Neuronal stem cell (in vitro differentiated cells): ENCODE measurements around the gene ANKUB1.

Experiments used
- DNase-seq: peaks from one replicate; pipeline ENCODE4 v3.0.0-alpha.2; 2013; ENCODE audit warnings: low spot score
- H2AFZ ChIP-seq: one replicate; pipeline ENCODE4 v1.6.1; 2013; ENCODE audit warnings: mild to moderate bottlenecking, low read length, inconsistent platforms
- H2AK5ac ChIP-seq: 2 replicates; pipeline ENCODE4 v1.6.1; 2013; ENCODE audit warnings: low read depth, mild to moderate bottlenecking, inconsistent platforms, low read length, moderate library complexity, mixed read lengths
- H2BK120ac ChIP-seq: 2 replicates; pipeline ENCODE4 v1.6.1; 2013; ENCODE audit warnings: low read depth, mild to moderate bottlenecking, inconsistent platforms, low read length, moderate library complexity, mixed read lengths
- H2BK12ac ChIP-seq: one replicate; pipeline ENCODE4 v1.6.1; 2013; ENCODE audit warnings: low read length, inconsistent platforms
- H2BK15ac ChIP-seq: 2 replicates; pipeline ENCODE4 v1.6.1; 2013; ENCODE audit warnings: mild to moderate bottlenecking, low read length, inconsistent platforms, mixed read lengths
- H2BK5ac ChIP-seq: one replicate; pipeline ENCODE4 v1.6.1; 2013; ENCODE audit warnings: inconsistent platforms, mild to moderate bottlenecking, low read length, moderate library complexity
- H3K14ac ChIP-seq: one replicate; pipeline ENCODE4 v1.6.1; 2013; ENCODE audit warnings: low read length, inconsistent platforms
- H3K18ac ChIP-seq: 2 replicates; pipeline ENCODE4 v1.6.1; 2013; ENCODE audit warnings: low read length, inconsistent platforms
- H3K23ac ChIP-seq: 2 replicates; pipeline ENCODE4 v1.6.1; 2013; ENCODE audit warnings: low read depth, mild to moderate bottlenecking, mixed read lengths, low read length, inconsistent platforms; ENCODE audit not compliant: poor library complexity
- H3K27ac ChIP-seq: replicated peaks from 3 replicates; pipeline ENCODE4 v1.5.1; 2013; ENCODE audit warnings: low read length, inconsistent platforms
- H3K27me3 ChIP-seq, 3 experiments: 2 replicates each; pipeline ENCODE4 v1.6.1; 2013; ENCODE audit warnings: low read length in 3 of 3, mild to moderate bottlenecking in 2 of 3, inconsistent platforms in 1 of 3, low read depth in 1 of 3, mixed read lengths in 1 of 3, moderate library complexity in 1 of 3; ENCODE audit not compliant: control insufficient read depth in 3 of 3, insufficient read depth in 3 of 3
- H3K36me3 ChIP-seq, 2 donors: replicated peaks in 1 of 2; 2 replicates each; pipeline ENCODE4 v1.6.1; 2013; ENCODE audit warnings: low read length in 2 of 2; ENCODE audit not compliant: control insufficient read depth in 2 of 2, insufficient read depth in 2 of 2
- H3K4ac ChIP-seq: 2 replicates; pipeline ENCODE4 v1.6.1; 2013; ENCODE audit warnings: inconsistent platforms, mild to moderate bottlenecking, low read length, moderate library complexity
- H3K4me1 ChIP-seq, 2 donors: 1 replicate in 1 of 2; 2 replicates in 1 of 2; pipeline ENCODE4 v1.6.1; 2013; ENCODE audit warnings: low read length in 2 of 2, low read depth in 1 of 2; ENCODE audit not compliant: control insufficient read depth in 2 of 2, insufficient read depth in 1 of 2
- H3K4me2 ChIP-seq: one replicate; pipeline ENCODE4 v1.6.1; 2013; ENCODE audit warnings: mild to moderate bottlenecking, low read length, inconsistent platforms; ENCODE audit not compliant: insufficient read depth, poor library complexity, severe bottlenecking
- H3K4me3 ChIP-seq, 2 donors: 2 replicates each; pipeline ENCODE4 v1.5.1; 2013; ENCODE audit warnings: low read length in 2 of 2, mild to moderate bottlenecking in 2 of 2, inconsistent platforms in 1 of 2, moderate library complexity in 1 of 2
- H3K79me1 ChIP-seq: one replicate; pipeline ENCODE4 v1.6.1; 2013; ENCODE audit warnings: low read depth, mild to moderate bottlenecking, inconsistent platforms, low read length, moderate library complexity
- H3K9ac ChIP-seq: one replicate; pipeline ENCODE4 v1.6.1; 2013; ENCODE audit warnings: mild to moderate bottlenecking, low read depth, low read length, inconsistent platforms; ENCODE audit not compliant: poor library complexity
- H3K9me3 ChIP-seq, 2 donors: replicated peaks in 1 of 2; 2 replicates each; pipeline versions ENCODE3 to v1.6.1; 2013; ENCODE audit warnings: low read length in 2 of 2, mild to moderate bottlenecking in 2 of 2, inconsistent platforms in 1 of 2, low read depth in 1 of 2, mixed read lengths in 1 of 2, moderate library complexity in 1 of 2; ENCODE audit not compliant: control insufficient read depth in 2 of 2, insufficient read depth in 1 of 2
- H4K8ac ChIP-seq: one replicate; pipeline ENCODE4 v1.6.1; 2013; ENCODE audit warnings: low read depth, mild to moderate bottlenecking, inconsistent platforms, low read length, moderate library complexity
- H4K91ac ChIP-seq: one replicate; pipeline ENCODE4 v1.6.1; 2013; ENCODE audit warnings: low read length, low read depth, mild to moderate bottlenecking, inconsistent platforms; ENCODE audit not compliant: poor library complexity
- WGBS, 2 donors: extraction: QIAGEN DNeasy Blood & Tissue Kit; methylation state at CpG; one replicate each; pipeline ENCODE4 v1.1.7; 2013; ENCODE audit warnings: missing lambda C conversion rate in 2 of 2, mixed read lengths in 1 of 2; ENCODE audit not compliant: insufficient read length in 2 of 2, insufficient replicate concordance in 1 of 2; ENCODE audit errors: extremely low coverage in 2 of 2; 5-methylcytosine and 5-hydroxymethylcytosine counted together

Gene ANKUB1

DNA sequence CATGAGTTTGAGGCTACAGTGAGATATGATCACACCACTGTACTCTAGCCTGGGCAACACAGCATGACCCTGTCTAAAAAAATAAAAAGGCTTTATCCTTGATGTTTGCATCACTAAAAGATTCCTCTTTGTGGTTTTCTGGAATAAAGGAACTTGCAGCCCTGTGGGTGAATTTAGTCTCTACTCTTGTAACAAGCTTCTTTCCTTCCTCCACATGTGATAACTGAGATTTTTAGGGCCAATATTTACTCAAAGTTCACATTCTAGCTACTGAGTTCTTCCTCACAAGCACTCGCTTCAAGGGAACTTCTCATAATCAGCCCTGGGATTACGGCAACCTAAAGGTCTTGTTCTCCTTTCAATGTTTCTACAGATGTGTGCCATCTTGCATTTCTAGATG lies 64.7 kb downstream of the ANKUB1 start:
- H4K91ac ChIP-seq, result no peak overlapping the region
- H2BK12ac ChIP-seq, result no peak overlapping the region
- H3K4me3 ChIP-seq, result no peak overlapping the region
- H3K36me3 ChIP-seq, result no peaks in the 10 kb centered on the region
- H3K9ac ChIP-seq, result no peak overlapping the region
- no peak overlapping the region for H3K18ac ChIP-seq
- H3K23ac ChIP-seq, result no peak overlapping the region
- no peak overlapping the region for H3K27ac ChIP-seq
- H2AK5ac ChIP-seq, result no peak overlapping the region
- H2BK5ac ChIP-seq, result no peak overlapping the region
- no peak overlapping the region for H3K14ac ChIP-seq
- no peak overlapping the region for H2BK15ac ChIP-seq
- WGBS, 2 donors, result no CpG with 5 or more reads among the region's 2 CpGs
- H4K8ac ChIP-seq, result no peak overlapping the region
- no peak for DNase-seq
- no peak overlapping the region for H2AFZ ChIP-seq
- no peaks in the 10 kb centered on the region for H3K9me3 ChIP-seq
- H2BK120ac ChIP-seq, result no peak overlapping the region
- no peak overlapping the region for H3K4me2 ChIP-seq
- H3K27me3 ChIP-seq, result peaks cover 0 to 1% (median 0%) of the 10 kb centered on the region in 3 experiments
- H3K4ac ChIP-seq, result no peak overlapping the region
- no peaks in the 10 kb centered on the region for H3K79me1 ChIP-seq
- H3K4me1 ChIP-seq, result no peaks in the 10 kb centered on the region

DNA sequence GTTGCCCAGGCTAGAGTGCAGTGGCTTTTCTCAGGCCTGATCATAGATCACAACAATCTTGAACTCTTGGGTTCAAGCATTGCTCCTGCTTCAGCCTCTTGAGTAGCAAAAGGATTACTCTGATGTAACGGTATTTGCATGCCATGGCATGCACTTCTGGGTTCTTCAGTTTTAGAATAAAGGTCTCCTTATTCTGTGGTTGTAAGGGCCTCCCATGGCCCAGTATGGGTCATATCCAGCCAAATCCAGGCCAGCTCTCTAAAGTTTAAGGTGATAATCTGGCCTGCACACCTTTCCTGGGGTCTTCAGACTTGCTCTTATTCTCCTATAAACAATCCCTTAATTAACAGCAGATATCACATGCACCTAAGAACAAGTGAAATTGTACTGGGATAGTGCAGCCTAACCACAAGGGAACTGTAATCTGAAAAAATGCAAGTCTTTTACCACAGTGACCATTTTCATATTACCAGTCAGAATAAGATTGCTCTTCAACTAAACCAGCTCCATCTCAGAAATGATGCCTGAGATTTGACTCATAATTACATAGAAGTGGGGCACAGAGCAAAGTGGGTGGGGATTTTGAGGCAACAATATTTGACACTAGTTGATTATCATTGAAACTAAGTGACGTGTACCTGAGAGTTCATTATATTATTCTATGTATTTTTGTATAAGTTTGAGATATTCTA lies 65.5 kb downstream of the ANKUB1 start:
- DNase-seq, result no peak
- Histone ChIP-seq H3K14ac (no peak overlapping the region), H4K91ac (no peak overlapping the region), H3K27me3 (peaks cover 0 to 1% (median 0%) of the 10 kb centered on the region in 3 experiments), H3K4ac (no peak overlapping the region), H2BK120ac (no peak overlapping the region), H3K4me1 (no peaks in the 10 kb centered on the region), H3K18ac (no peak overlapping the region), H2BK15ac (no peak overlapping the region), H3K9ac (no peak overlapping the region), H3K27ac (no peak overlapping the region), H2AFZ (no peak overlapping the region), H3K36me3 (no peaks in the 10 kb centered on the region), H2BK12ac (no peak overlapping the region), H3K9me3 (no peaks in the 10 kb centered on the region), H3K4me3 (no peak overlapping the region), H3K23ac (no peak overlapping the region), H3K79me1 (no peaks in the 10 kb centered on the region), H3K4me2 (no peak overlapping the region), H2AK5ac (no peak overlapping the region), H4K8ac (no peak overlapping the region), H2BK5ac (no peak overlapping the region)
- no CpG with 5 or more reads among the region's 2 CpGs for WGBS, 2 donors

- Histone ChIP-seq H3K9ac (no peak overlapping the region), H3K4me3 (no peak overlapping the region), H3K23ac (no peak overlapping the region), H2BK12ac (no peak overlapping the region), H3K27ac (no peak overlapping the region), H4K91ac (no peak overlapping the region), H3K4me2 (no peak overlapping the region), H2BK5ac (no peak overlapping the region), H3K4ac (no peak overlapping the region), H2BK15ac (no peak overlapping the region), H2BK120ac (no peak overlapping the region), H4K8ac (no peak overlapping the region), H3K18ac (no peak overlapping the region), H3K27me3 (peaks cover 0 to 1% (median 0%) of the 10 kb centered on the region in 3 experiments), H3K14ac (no peak overlapping the region), H3K36me3 (no peaks in the 10 kb centered on the region), H2AFZ (no peak overlapping the region), H3K9me3 (peaks cover 0 to 12% of the 10 kb centered on the region in 2 donors), H3K79me1 (no peaks in the 10 kb centered on the region), H2AK5ac (no peak overlapping the region), H3K4me1 (no peaks in the 10 kb centered on the region)
- DNase-seq, result no peak
Measured at GRCh38 chr3:149723781-149724180, 68.6 kb downstream of the ANKUB1 start.

GRCh38 chr3:149720918-149721317 lies 71.4 kb downstream of the ANKUB1 start:
- peaks cover 0 to 12% of the 10 kb centered on the region in 2 donors for H3K9me3 ChIP-seq
- DNase-seq, result no peak
- no peak overlapping the region for H3K4me2 ChIP-seq
- H3K27me3 ChIP-seq, result peaks cover 0 to 1% (median 0%) of the 10 kb centered on the region in 3 experiments
- no peak overlapping the region for H2BK15ac ChIP-seq
- H3K4me1 ChIP-seq, result no peaks in the 10 kb centered on the region
- H3K9ac ChIP-seq, result no peak overlapping the region
- H3K27ac ChIP-seq, result no peak overlapping the region
- no peak overlapping the region for H4K91ac ChIP-seq
- H2BK12ac ChIP-seq, result no peak overlapping the region
- H3K14ac ChIP-seq, result no peak overlapping the region
- H3K23ac ChIP-seq, result no peak overlapping the region
- no peak overlapping the region for H3K4me3 ChIP-seq
- H2AK5ac ChIP-seq, result no peak overlapping the region
- H2AFZ ChIP-seq, result no peak overlapping the region
- H4K8ac ChIP-seq, result no peak overlapping the region
- no peak overlapping the region for H2BK120ac ChIP-seq
- no peaks in the 10 kb centered on the region for H3K79me1 ChIP-seq
- no peak overlapping the region for H3K4ac ChIP-seq
- no peak overlapping the region for H2BK5ac ChIP-seq
- H3K36me3 ChIP-seq, result no peaks in the 10 kb centered on the region
- no CpG with 5 or more reads among the region's 2 CpGs for WGBS, 2 donors
- H3K18ac ChIP-seq, result no peak overlapping the region
